Stomach (tissue), 9 donors: ENCODE measurements around the gene SH3BP4. TPM values are rescaled to one million over a fixed set of nuclear protein-coding genes. Genes with fewer than 3 reads are reported as not detected.

Source experiments
- DNase-seq, 2 donors: peaks; one replicate each; pipeline versions ENCODE4 v3.0.0 to v3.0.0-alpha.2; 2013 to 2019
- H3K27ac ChIP-seq, 5 donors: fragments of 200-600 bp in 4 of 5; sonication (generic) in 4 of 5; one replicate each; pipeline ENCODE4 v1.5.1; 2013 to 2019; ENCODE audit warnings: mild to moderate bottlenecking in 1 of 5, moderate library complexity in 1 of 5
- H3K27me3 ChIP-seq, 3 donors: fragments of 200-600 bp; sonication (generic); one replicate each; pipeline ENCODE4 v1.5.1; 2017 to 2019; ENCODE audit warnings: mixed run types in 1 of 3
- H3K36me3 ChIP-seq, 4 donors: fragments of 200-600 bp; sonication (generic); 1 replicate in 3 of 4; 2 replicates in 1 of 4; pipeline ENCODE4 v1.5.1; 2016 to 2019
- H3K4me1 ChIP-seq, 4 donors: fragments of 200-600 bp; sonication (generic); one replicate each; pipeline ENCODE4 v1.5.1; 2016 to 2019
- H3K4me3 ChIP-seq, 4 donors: fragments of 200-600 bp; sonication (generic) in 3 of 4; one replicate each; pipeline ENCODE4 v1.5.1; 2016 to 2019; ENCODE audit warnings: mild to moderate bottlenecking in 1 of 4
- H3K9me3 ChIP-seq, 4 donors: fragments of 200-600 bp; sonication (generic); one replicate each; pipeline ENCODE4 v1.5.1; 2016 to 2019
- CTCF ChIP-seq, 7 experiments: fragments of 450-650 bp in 4 of 7; fragments of 200-600 bp in 3 of 7; sonication (generic) in 3 of 7; IDR thresholded peaks; one replicate each; pipeline ENCODE4 v1.5.1; 2016 to 2019; ENCODE audit warnings: antibody characterized with exemption in 7 of 7, control low read depth in 2 of 7, mild to moderate bottlenecking in 1 of 7
- EP300 ChIP-seq: sonication (generic); formaldehyde crosslinking; IDR thresholded peaks from one replicate; pipeline ENCODE4 v1.6.1; 2017; ENCODE audit warnings: antibody characterized with exemption
- POLR2A ChIP-seq, 4 donors: fragments of 450-650 bp; IDR thresholded peaks; one replicate each; pipeline ENCODE4 v1.6.1; 2016; ENCODE audit warnings: antibody characterized with exemption in 4 of 4, control low read depth in 2 of 4, mild to moderate bottlenecking in 1 of 4, moderate library complexity in 1 of 4
- POLR2AphosphoS5 ChIP-seq, 3 donors: sonication (generic); formaldehyde crosslinking; IDR thresholded peaks; one replicate each; pipeline ENCODE4 v1.6.1; 2016; ENCODE audit warnings: antibody characterized with exemption in 3 of 3
- WGBS, 5 donors: extraction: QIAGEN DNeasy Blood & Tissue Kit in 3 of 5; methylation state at CpG; one replicate each; pipeline versions ENCODE4 v1.1.5 to v1.1.7; 2013 to 2018; 5-methylcytosine and 5-hydroxymethylcytosine counted together
- intact Hi-C: fragments of 100-400 bp; cut with DNase I; formaldehyde crosslinking; loops from one replicate; pipeline ENCODE4 v1.15.1; 2023; ENCODE audit warnings: low total_unique reads
- polyA plus RNA-seq, 3 donors: library from polyadenylated mRNA; stranded (reverse); fragments of 200-250 nt; gene quantifications; one replicate each; pipeline ENCODE4 v1.2.3, GENCODE V29; 2013
- total RNA-seq, 5 donors: library from RNA; depleted of rRNA; stranded (reverse); fragments of >200 nt; gene quantifications; one replicate each; pipeline versions ENCODE4 v1.1.0 to v1.2.3, GENCODE V29; 2014 to 2016
- donor health status: healthy with polysubstance abuse.
- donor health status: Bipolar disorder and iron deficiency.
- donor health status: healthy.

Gene SH3BP4
- total and polyA plus RNA-seq, 8 donors, result 10.2 to 54.0 (median 18.8) TPM

- no peak for DNase-seq
These were observed 37.3 kb upstream of the SH3BP4 start for GRCh38 chr2:234914371-234915154.

GRCh38 chr2:234916674-234917073 lies 35.1 kb upstream of the SH3BP4 start:
- TF ChIP-seq EP300, result no peak
- TF ChIP-seq CTCF (IDR thresholded peaks at IDR 0.05), result no peak
- TF ChIP-seq POLR2AphosphoS5 (IDR thresholded peaks at IDR 0.05), result no peak
- Histone ChIP-seq H3K4me3 (no peak overlapping the region), H3K27me3 (no peaks in the 10 kb centered on the region), H3K9me3 (no peaks in the 10 kb centered on the region), H3K27ac (no peak overlapping the region), H3K4me1 (no peaks in the 10 kb centered on the region), H3K36me3 (no peaks in the 10 kb centered on the region)
- 90 to 97% (median 94%) methylated on average over 5 of the region's 5 CpGs for WGBS, 5 donors
- DNase-seq, result no peak
- intact Hi-C loops, result no loop called here

More at GRCh38 chr2:234914371-234915154, 37.3 kb upstream of the SH3BP4 start:
- H3K9me3 ChIP-seq, result no peaks in the 10 kb centered on the region
- no peak overlapping the region for H3K27ac ChIP-seq
- no peaks in the 10 kb centered on the region for H3K36me3 ChIP-seq
- intact Hi-C loops, result no loop called here
- TF ChIP-seq POLR2A (IDR thresholded peaks at IDR 0.05), result no peak
- no peak for TF ChIP-seq POLR2AphosphoS5 (IDR thresholded peaks at IDR 0.05)
- TF ChIP-seq EP300, result no peak
- TF ChIP-seq CTCF (IDR thresholded peaks at IDR 0.05), result no peak
- no peaks in the 10 kb centered on the region for H3K4me1 ChIP-seq
- H3K4me3 ChIP-seq, result no peak overlapping the region
- H3K27me3 ChIP-seq, result no peaks in the 10 kb centered on the region
- WGBS, 5 donors, result 81 to 93% (median 84%) methylated on average over 9 of the region's 9 CpGs

GRCh38 chr2:234917211-234917975 lies 34.4 kb upstream of the SH3BP4 start:
- H3K4me3 ChIP-seq, result no peak overlapping the region
- TF ChIP-seq POLR2A (IDR thresholded peaks at IDR 0.05) (no peak), CTCF (IDR thresholded peaks at IDR 0.05) (no peak), POLR2AphosphoS5 (IDR thresholded peaks at IDR 0.05) (no peak), EP300 (no peak)
- no peak for DNase-seq

GRCh38 chr2:234919711-234920110 lies 32.1 kb upstream of the SH3BP4 start:
- H3K4me3 ChIP-seq, result no peak overlapping the region
- intact Hi-C loops, result no loop called here
- no peaks in the 10 kb centered on the region for H3K27me3 ChIP-seq
- no peaks in the 10 kb centered on the region for H3K4me1 ChIP-seq
- 89 to 98% (median 91%) methylated on average over 3 of the region's 3 CpGs for WGBS, 5 donors
- no peaks in the 10 kb centered on the region for H3K36me3 ChIP-seq
- no peak for DNase-seq
- TF ChIP-seq CTCF (IDR thresholded peaks at IDR 0.05) (no peak), EP300 (no peak), POLR2AphosphoS5 (IDR thresholded peaks at IDR 0.05) (no peak), POLR2A (IDR thresholded peaks at IDR 0.05) (no peak)
- H3K27ac ChIP-seq, result no peak overlapping the region
- H3K9me3 ChIP-seq, result peaks cover 0 to 5% (median 0%) of the 10 kb centered on the region in 4 donors

More at GRCh38 chr2:234917211-234917975, 34.4 kb upstream of the SH3BP4 start:
- Histone ChIP-seq H3K36me3 (no peaks in the 10 kb centered on the region), H3K27ac (no peak overlapping the region), H3K4me1 (no peaks in the 10 kb centered on the region), H3K27me3 (no peaks in the 10 kb centered on the region), H3K9me3 (no peaks in the 10 kb centered on the region)
- WGBS, 5 donors, result 27 to 40% (median 38%) methylated on average over 6 of the region's 6 CpGs
- intact Hi-C loops, result no loop called here
